Activated CD4-positive, alpha-beta T cell treated with anti-CD3 and anti-CD28 coated beads, Interleukin-2, amount 50 U/mL, for 16 hours (primary cell): ENCODE results near the gene CLMP.
"Not testable (repeated sequence)": the region's sequence is repeated elsewhere in the genome, so short reads cannot be mapped to it uniquely, and the experiment has no call there.

Experiments used
- DNase-seq: peaks from one replicate; pipeline ENCODE4 v3.0.0-alpha.2; 2020

The CLMP gene

GRCh38 chr11:123132034-123132766 lies 62.8 kb downstream of the CLMP start:
- DNase-seq, result not testable (repeated sequence)

- no peak for DNase-seq
Measured at GRCh38 chr11:123129920-123130319, 65.1 kb downstream of the CLMP start.

GRCh38 chr11:123125169-123125568 lies 69.9 kb downstream of the CLMP start:
- no peak for DNase-seq

- DNase-seq, result no peak
Measured at GRCh38 chr11:123122852-123123251, 72.2 kb downstream of the CLMP start.

DNA sequence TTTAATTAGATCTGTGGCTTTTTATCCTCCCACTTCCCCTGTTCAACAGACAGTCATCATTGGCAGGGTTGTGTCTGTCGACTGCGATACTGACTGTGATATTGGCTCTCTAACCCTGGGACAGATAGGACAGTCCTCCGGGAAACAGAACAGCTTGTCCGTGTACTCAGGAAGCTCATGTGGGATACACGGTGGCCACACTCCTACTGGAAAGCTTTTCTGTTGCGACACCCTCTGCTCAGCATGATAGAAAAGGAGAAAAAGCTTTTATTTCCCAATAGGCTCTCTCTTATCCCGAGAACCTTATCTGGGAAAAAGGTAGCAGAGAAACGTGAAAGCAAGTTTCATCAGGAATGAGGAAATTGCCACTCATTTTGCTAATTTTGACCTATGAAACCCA lies 72.7 kb downstream of the CLMP start:
- DNase-seq, result no peak

DNA sequence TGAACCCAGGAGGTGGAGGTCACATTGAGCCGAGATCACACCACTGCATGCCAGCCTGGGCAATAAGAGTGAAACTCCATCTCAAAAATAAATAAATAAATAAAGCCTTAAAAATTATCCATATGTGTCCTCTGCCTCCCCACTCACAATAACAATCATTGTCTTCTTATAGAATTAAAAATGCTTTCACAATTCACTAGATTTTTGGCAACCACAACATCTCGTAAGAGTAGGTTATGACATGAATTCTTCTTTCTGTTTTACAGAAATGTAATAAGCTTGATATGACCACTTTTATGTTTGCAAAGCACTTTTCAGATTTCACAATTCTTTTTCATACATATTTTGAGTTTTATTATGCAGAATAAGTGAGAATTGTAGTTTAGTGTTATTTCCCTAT lies 78.6 kb downstream of the CLMP start:
- no peak for DNase-seq

GRCh38 chr11:123111465-123111864 lies 83.6 kb downstream of the CLMP start:
- DNase-seq, result peak; percentile 63

- no peak for DNase-seq
Measured at GRCh38 chr11:123110397-123110796, 84.7 kb downstream of the CLMP start.

DNA sequence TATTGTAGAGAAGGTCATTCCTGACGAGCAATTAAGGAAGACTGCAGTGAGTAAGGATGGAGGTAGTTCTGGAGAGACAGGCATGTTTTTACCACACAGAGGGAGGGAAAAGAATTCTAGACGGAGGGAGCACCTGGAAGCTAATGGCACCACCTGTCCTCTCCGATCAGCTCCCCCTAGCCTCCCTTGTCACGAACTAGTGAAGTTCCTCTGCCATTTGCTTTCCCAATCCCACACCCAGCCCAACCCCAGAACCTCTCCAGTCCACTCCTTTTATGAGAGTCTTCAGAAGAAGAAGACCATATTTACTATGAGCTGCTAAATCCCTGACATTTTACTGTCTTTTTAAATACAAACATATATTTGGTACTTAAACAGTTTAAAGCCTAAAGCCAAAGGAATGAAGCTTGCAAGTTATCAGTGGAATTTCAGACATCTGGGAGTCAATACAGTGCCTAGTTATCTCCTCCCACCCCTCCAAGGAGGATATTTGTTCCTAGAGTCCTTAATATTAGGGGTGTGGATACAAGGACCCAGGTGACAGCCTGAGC lies 87.0 kb downstream of the CLMP start:
- no peak for DNase-seq

GRCh38 chr11:123104697-123105096 lies 90.4 kb downstream of the CLMP start:
- DNase-seq, result no peak

GRCh38 chr11:123103326-123103980 lies 91.6 kb downstream of the CLMP start:
- peak; percentile 48 for DNase-seq

DNA sequence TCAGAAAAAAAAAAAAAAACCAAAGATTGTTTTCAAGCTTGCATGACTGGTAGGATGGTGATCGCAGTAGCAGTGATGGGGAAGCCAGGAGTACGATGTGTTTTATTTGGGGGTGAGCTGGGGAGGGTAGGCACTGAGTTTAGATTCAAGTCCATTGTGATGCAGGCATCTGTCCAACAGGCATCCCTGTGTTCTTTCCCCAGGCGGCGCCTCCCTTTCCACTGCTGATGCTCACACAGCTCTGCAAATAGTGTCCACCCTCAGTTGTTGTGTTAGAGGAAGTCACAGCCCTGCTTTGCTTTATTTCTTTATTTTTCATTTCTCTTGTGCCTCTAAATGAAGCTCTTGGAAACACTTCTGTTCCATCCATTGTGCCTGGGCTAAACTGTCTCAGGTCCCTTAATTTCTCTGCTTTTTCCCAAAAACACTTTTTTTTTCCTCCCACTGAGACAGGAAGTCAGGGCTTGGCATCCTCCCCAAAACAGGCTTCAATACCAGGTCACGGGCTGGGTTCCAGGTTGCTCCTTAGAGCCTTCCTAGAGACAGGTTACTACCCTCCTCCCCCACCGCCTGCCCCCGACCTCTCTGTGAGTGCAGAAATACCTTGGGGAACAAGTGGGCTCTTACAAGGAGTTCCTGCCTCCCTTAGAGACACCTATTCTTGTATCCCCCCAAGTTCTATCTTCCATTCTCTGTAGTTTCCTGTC lies 94.5 kb downstream of the CLMP start:
- DNase-seq, result no peak

DNA sequence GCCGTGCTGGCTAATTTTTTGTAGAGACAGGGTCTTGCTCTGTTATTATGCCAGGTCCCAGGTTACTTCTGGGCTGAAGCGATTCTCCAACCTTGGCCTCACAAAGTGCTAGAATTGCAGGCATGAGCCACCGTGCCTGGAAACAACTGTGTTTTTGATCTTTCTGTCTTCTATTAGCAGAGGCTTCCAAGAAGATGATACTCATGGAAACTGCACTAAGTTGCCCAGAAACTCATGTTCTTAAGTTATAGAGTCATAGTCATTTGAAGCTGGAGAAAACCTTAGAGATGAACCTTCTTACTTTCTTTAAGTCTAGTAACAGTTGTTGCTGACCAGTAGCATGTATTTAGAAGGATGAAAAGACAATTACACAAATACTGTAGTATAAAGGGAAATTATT lies 96.1 kb downstream of the CLMP start:
- no peak for DNase-seq

- DNase-seq, result no peak
Measured at GRCh38 chr11:123093739-123094138, 101.3 kb downstream of the CLMP start.

GRCh38 chr11:123091506-123091905 lies 103.5 kb downstream of the CLMP start:
- no peak for DNase-seq

DNA sequence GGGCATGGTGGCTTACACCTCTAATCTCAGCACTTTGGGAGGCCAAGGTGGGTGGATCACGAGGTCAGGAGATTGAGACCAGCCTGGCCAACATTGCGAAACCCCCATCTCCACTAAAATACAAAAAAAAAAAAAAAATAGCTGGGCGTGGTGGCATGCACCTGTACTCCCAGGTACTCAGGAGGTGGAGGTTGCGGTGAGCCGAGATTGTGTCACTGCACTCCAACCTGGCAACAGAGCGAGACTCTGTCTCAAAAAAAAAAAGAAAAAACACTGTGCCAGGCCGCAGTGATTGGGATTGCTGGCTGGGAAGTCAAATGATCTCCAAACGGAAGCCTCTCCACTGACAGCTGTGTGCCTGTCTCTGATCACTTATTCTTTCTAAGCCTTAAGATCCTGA lies 104.9 kb downstream of the CLMP start:
- not testable (repeated sequence) for DNase-seq

DNA sequence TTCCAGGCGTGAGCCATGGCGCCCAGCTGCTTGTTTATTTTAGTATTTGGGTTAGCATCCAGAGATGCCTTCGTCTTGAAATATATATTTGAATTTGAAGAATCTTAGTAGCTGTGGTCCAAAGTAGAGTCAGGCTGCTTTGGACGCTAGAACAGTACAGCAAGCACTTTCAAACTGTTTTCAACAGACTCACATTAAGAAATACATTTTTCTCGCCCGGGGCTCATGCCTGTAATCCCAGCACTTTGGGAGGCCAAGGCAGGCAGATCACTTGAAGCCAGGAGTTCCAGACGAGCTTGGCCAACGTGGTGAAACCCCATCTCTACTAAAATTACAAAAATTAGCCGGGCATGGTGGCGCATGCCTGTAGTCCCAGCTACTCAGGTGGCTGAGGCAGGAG lies 106.2 kb downstream of the CLMP start:
- not testable (repeated sequence) for DNase-seq

- DNase-seq, result peak; percentile 68
Measured at GRCh38 chr11:123087657-123088056, 107.4 kb downstream of the CLMP start.

- no peak for DNase-seq
Measured at GRCh38 chr11:123086305-123086704, 108.7 kb downstream of the CLMP start.

GRCh38 chr11:123085497-123085896 lies 109.6 kb downstream of the CLMP start:
- DNase-seq, result no peak

- DNase-seq, result no peak
Measured at GRCh38 chr11:123084454-123084853, 110.6 kb downstream of the CLMP start.

DNA sequence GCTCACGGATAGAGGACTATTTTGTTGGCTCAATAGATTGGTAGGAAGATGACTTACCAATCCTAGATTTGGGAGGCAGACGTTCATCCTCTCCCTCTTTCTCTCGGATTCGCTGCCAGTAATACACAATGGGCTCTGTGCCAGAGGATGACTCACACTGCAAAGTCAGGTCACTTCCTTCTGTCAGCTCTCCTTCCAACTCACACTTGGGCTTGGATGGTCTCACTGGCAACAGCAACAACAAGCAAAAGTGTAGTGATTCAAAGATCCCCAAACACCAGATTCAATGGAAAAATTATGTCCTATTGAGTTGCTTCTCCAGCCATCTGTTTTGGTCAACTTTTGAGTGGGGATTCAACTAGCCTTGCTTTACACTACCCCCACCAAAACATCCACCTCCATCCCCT lies 111.4 kb downstream of the CLMP start:
- peak; percentile 76 for DNase-seq

DNA sequence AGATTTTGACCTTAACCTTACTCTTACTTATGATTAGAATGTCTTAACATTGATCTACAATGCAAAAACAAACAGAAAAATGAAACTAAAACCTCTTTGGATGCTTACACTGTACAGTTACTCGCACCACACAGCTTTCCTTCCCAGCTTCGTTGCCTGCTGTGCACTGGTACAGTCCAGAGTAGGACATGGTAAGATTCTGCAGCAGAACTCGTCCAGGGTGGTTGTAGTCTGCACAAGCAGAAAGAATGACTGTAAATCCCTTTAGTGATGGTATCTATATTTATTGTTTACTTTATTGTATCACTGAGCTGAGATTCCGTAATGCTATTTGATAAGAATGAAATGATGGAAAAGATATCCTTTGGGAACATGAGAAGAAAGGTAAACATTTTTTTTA lies 112.1 kb downstream of the CLMP start:
- DNase-seq, result no peak

DNA sequence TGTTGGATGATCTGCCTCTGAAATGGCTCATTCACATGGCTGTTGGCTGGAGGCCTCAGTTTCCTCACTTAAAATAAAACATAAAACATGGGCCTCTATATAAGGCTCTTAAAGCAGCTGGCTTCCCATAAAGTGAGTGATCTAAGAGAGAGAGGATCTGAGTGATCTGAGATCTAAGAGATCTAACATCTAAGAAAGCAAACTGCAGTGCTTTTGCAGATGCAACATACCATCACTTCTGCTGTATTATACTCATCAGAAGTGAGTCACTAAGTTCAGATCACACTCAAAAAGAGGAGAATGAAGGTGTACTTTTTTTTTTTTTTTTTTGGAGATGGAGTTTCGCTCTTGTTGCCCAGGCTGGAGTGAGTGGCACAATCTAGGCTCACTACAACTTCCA lies 115.0 kb downstream of the CLMP start:
- DNase-seq, result no peak
